ENCODE results near the gene RRBP1.

Gene RRBP1

GRCh38 chr20:17566345-17566744 is 115.7 kb downstream of the RRBP1 start:
- DNase-seq (no peak), ATAC-seq (no peak)
- peak overlapping the region in 1 of 2 donors; percentile 78 for H3K27ac Mint-ChIP-seq
- no peak overlapping the region for H3K4me3 Mint-ChIP-seq
- peaks cover 12% of the 10 kb centered on the region for H3K4me1 Mint-ChIP-seq
- H3K9me3 Mint-ChIP-seq: no peaks in the 10 kb centered on the region
- H3K27me3 Mint-ChIP-seq: peaks cover 13% of the 10 kb centered on the region

GRCh38 chr20:17565169-17565845 is 116.7 kb downstream of the RRBP1 start:
- Mint-ChIP-seq H3K27me3 (peaks cover 13% of the 10 kb centered on the region), H3K4me1 (peaks cover 13% of the 10 kb centered on the region), H3K9me3 (no peaks in the 10 kb centered on the region), H3K27ac (no peak overlapping the region), H3K4me3 (no peak overlapping the region)
- no peak for DNase-seq
- no peak for ATAC-seq

All from stimulated activated naive CD8-positive, alpha-beta T cell treated with anti-CD3 and anti-CD28 coated beads, Interleukin-15, amount 100 ng/mL, for 72 hours (primary cell).